H7 (cell line): Measurements from ENCODE around the gene COL4A2. TPM values are rescaled to one million over a fixed set of nuclear protein-coding genes. Genes with fewer than 3 reads are reported as not detected.
"Not testable (repeated sequence)": the region's sequence is repeated elsewhere in the genome, so short reads cannot be mapped to it uniquely, and the experiment has no call there.

Experiments used
- DNase-seq: peaks from one replicate; pipeline ENCODE4 v3.0.0; 2012
- H3K27me3 ChIP-seq: 2 replicates; pipeline ENCODE4 v1.6.0; 2011; ENCODE audit warnings: mild to moderate bottlenecking, low read length; ENCODE audit not compliant: control insufficient read depth, insufficient read depth
- H3K36me3 ChIP-seq: replicated peaks from 2 replicates; pipeline ENCODE4 v1.5.1; 2011; ENCODE audit warnings: low read length; ENCODE audit not compliant: control insufficient read depth, insufficient read depth
- H3K4me3 ChIP-seq: 2 replicates; pipeline ENCODE4 v1.5.1; 2011; ENCODE audit warnings: low read depth, mild to moderate bottlenecking, control low read depth, low read length, moderate library complexity; ENCODE audit not compliant: insufficient read depth
- total RNA-seq: library from RNA; depleted of rRNA; stranded (reverse); fragments of >200 nt; shearing (Covaris generic); gene quantifications from 2 replicates; pipeline ENCODE4 v1.2.3, GENCODE V29; 2014

The COL4A2 gene
- total RNA-seq, 1 experiment from 2014 or later = 166 TPM

- Histone ChIP-seq H3K4me3 (no peak overlapping the region), H3K27me3 (peaks cover 10% of the 10 kb centered on the region), H3K36me3 (no peaks in the 10 kb centered on the region)
- no peak for DNase-seq
Measured at GRCh38 chr13:110304256-110304655, 2.8 kb upstream of the COL4A2 start.

- no peak for DNase-seq
- Histone ChIP-seq H3K4me3 (no peak overlapping the region; the same call in 1 of the 2 replicates), H3K36me3 (no peaks in the 10 kb centered on the region), H3K27me3 (peaks cover 10% of the 10 kb centered on the region)
Measured at GRCh38 chr13:110305001-110305400, 2.1 kb upstream of the COL4A2 start.

DNA sequence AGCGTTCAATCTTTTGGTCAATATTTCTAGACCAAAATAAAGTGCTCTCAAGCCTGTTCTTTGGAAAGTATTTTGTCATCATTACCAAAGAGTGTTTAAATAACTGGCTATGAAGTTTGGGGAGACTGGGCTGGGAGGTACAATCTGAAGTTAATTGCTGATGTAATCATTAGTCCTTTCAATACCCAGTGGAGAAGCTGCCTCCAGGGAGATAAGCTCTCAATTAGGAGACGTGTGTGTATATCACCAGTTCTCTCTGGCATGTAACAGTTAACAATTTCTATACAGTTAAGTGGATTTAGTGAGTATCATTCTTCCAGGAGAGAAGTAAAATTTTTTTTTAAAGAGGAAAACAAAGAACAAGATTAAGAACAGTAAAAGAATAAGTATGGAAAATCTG, 1.5 kb upstream of the COL4A2 start:
- Histone ChIP-seq H3K27me3 (peaks cover 10% of the 10 kb centered on the region), H3K36me3 (no peaks in the 10 kb centered on the region), H3K4me3 (no peak overlapping the region; the same call in 1 of the 2 replicates)
- no peak for DNase-seq

DNA sequence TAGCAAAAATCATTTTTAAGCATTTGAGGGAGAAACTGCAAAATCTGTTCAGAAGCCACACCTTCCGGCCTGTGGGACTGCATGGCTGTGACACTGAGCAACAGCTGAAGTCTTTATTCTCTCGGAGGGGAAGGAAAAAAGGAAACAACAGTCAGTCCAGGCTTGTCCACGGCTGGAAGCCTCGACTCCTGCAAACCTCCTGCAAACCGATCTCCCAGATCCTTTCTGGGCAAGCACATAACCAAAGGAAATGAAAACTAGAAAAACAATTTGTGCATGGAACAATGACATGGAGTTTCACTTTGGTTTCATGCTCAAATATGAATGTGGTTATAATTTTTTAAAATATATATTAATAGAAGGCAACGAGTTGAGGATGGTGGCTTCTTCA, 1.1 kb upstream of the COL4A2 start:
- no peaks in the 10 kb centered on the region for H3K36me3 ChIP-seq
- no peak for DNase-seq
- H3K27me3 ChIP-seq = peaks cover 10% of the 10 kb centered on the region
- H3K4me3 ChIP-seq = peak overlapping the region; percentile 86

- Histone ChIP-seq H3K36me3 (no peaks in the 10 kb centered on the region), H3K27me3 (peaks cover 10% of the 10 kb centered on the region), H3K4me3 (peak overlapping the region; percentile 86)
- DNase-seq = peak; percentile 83
Measured at GRCh38 chr13:110306340-110306959, 634 bp upstream of the COL4A2 start.

- Histone ChIP-seq H3K36me3 (no peaks in the 10 kb centered on the region), H3K27me3 (peaks cover 10% of the 10 kb centered on the region), H3K4me3 (peak overlapping the region; percentile 86)
- peak; percentile 77 for DNase-seq
Measured at GRCh38 chr13:110307767-110308655, 927 bp downstream of the COL4A2 start.

GRCh38 chr13:110308656-110309359, 1.7 kb downstream of the COL4A2 start:
- Histone ChIP-seq H3K4me3 (peak overlapping the region; percentile 86), H3K36me3 (no peaks in the 10 kb centered on the region), H3K27me3 (peaks cover 10% of the 10 kb centered on the region)
- peak; percentile 75 for DNase-seq

DNA sequence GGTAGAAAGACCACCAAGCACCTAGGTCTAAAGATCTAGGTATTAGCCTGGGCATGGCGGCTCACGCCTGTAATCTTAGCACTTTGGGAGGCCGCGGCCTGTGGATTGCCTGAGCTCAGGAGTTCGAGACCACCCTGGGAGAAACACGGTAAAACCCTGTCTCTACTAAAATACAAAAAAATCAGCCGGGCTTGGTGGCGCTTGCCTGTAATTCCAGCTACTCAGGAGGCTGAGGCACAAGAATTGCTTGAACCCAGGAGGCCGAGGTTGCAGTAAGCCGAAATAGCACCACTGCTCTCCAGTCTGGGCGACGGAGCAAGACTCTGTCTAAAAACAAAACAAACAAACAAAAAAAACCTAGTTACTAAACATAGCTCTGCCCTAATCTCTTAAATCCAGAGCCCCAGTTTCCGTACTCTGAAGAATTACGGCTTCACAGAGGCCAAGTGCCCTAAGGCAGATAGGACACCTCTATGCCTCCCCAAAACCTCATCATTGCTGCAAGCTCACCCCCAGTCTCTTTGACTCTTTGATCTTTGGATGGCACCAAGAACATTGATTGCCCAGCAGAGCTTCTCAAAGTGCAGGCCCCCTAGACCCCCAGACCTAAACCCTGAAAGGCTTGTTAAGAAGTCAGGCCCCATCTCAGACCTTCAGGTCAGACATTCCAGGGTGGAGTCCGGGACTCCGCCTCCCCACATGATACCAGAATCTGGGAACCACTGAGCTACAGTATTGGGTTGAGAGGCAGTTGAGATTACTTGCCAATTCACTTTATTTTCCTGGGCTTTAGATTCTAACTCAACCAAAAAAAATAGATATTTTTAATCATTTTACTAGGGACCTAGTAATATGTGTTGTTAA, 2.8 kb downstream of the COL4A2 start:
- no peak for DNase-seq
- Histone ChIP-seq H3K27me3 (peaks cover 10% of the 10 kb centered on the region), H3K4me3 (no peak overlapping the region), H3K36me3 (no peaks in the 10 kb centered on the region)

GRCh38 chr13:110310541-110311442, 3.7 kb downstream of the COL4A2 start:
- peaks cover 10% of the 10 kb centered on the region for H3K27me3 ChIP-seq
- no peak for DNase-seq
- no peaks in the 10 kb centered on the region for H3K36me3 ChIP-seq
- no peak overlapping the region for H3K4me3 ChIP-seq

DNA sequence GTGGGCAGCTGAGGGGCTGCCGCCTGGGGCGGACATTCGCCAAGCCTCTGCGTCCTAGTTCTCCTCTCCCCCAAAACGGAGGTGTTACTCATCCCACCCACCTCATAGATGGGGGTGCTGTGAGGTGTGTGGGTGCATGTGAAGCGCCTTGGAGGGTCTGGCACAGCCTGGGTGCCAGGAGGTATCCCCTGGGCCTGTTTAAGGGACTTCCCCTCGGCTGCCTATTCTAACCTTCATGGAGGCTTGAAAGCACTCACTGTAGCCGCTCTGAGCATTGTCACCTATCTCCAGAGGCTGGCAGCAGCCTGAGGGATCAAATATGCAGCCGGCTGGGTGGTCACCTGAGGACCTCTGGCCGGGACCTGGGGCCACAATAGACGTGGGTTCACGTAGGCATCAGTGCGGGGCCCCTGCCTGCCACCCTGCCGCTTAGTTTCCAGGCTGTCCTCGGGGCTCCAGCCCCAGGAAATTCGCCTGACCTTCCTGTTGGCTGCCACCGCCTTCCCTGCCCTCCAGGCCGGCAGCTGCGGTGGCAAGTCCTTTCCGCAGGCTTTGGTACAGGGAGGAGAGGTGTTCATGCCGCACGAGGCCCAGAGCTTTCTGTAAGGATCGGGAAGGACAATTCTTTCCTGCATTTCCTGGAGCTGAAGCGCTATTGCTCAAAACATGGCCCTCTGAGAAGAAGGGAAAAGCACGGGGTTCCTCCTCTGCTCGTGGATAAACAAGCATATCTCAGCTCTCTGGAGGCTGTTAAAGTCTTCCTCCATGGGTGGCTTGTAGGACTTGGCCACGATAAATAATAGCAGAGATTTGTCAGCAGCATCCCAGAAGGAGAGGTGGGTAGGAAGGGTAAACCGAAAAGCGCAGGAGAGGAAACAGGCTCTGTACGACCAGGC, 4.6 kb downstream of the COL4A2 start:
- Histone ChIP-seq H3K27me3 (peaks cover 9% of the 10 kb centered on the region), H3K36me3 (peaks cover 3% of the 10 kb centered on the region; the same call in 1 of the 2 replicates), H3K4me3 (no peak overlapping the region)
- no peak for DNase-seq

- no peak for DNase-seq
- Histone ChIP-seq H3K4me3 (no peak overlapping the region), H3K27me3 (peaks cover 8% of the 10 kb centered on the region), H3K36me3 (peaks cover 7% of the 10 kb centered on the region)
Measured at GRCh38 chr13:110312339-110313031, 5.4 kb downstream of the COL4A2 start.

DNA sequence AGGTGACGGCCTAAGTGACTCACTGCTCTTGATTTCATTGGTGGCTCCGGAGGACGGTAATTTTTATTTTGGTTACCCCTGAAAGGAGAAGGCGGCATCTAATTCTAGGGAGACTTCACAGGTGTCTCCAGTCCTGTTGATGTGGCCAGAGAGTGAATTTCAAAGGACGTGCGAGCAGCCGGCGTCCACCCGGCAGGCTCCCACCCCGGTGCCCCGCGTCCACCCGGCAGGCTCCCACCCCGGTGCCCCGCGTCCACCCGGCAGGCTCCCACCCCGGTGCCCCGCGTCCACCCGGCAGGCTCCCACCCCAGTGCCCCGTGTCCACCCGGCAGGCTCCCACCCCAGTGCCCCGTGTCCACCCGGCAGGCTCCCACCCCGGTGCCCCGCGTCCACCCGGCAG, 6.2 kb downstream of the COL4A2 start:
- not testable (repeated sequence) for H3K4me3 ChIP-seq, H3K27me3 ChIP-seq, H3K36me3 ChIP-seq
- DNase-seq = peak; percentile 11
